Measurements from ENCODE around the gene SEMA3B. TPM values are rescaled to one million over a fixed set of nuclear protein-coding genes. Genes with fewer than 3 reads are reported as not detected.

Gene SEMA3B
- total and polyA plus RNA-seq, 2 donors (not counting 3 experiments of a cell fraction or from before 2014, with no cell fraction given): 1.2 to 1.5 TPM

DNA sequence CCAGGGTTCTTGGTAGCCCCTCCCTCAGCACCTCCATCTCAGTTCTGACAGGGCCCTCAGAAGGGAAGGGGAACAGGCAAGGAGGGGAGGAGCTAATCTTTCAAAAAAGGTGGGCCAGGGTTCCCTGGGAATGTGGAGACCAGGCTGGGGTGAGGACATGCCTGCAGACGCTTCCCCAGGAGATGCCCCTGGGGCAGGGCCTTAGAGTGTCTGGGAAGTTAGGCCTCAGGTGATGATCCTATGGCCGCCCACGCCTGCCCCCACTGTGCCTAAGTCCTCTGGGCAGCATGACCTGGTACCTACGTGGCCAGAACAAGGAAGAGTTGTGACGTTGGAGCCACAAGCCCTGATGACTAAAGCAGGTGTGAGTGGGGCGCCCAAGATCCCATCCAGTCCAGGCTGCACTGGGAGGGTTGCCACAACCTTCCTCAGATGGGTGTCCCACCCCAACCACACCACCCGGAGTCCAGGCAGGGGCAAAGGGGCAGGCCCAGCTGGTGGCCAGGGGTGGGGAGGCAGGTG is 3.9 kb upstream of the SEMA3B start:
- Histone ChIP-seq H3K9me3 (replicated peaks; ENCODE audit: control insufficient read depth, insufficient read depth, low read length) (no peaks in the 10 kb centered on the region), H3K36me3 (ENCODE audit: control insufficient read depth in 2 of 2, extremely low read depth in 1 of 2, insufficient read depth in 2 of 2, low read length in 2 of 2) (no peaks in the 10 kb centered on the region), H3K4me3 (replicated peaks in 1 of 3; ENCODE audit: insufficient read depth in 1 of 3, low read depth in 1 of 3, low read length in 3 of 3) (no peak overlapping the region), H3K9ac (replicated peaks; ENCODE audit: extremely low read depth, insufficient read depth, low read length) (no peak overlapping the region), H4K20me1 (replicated peaks; ENCODE audit: control insufficient read depth, extremely low read depth, insufficient read depth, low read length) (no peaks in the 10 kb centered on the region), H3K4me2 (ENCODE audit: insufficient read depth, low read length) (no peak overlapping the region), H3K27ac (ENCODE audit: insufficient read depth, low read depth, low read length) (no peak overlapping the region), H3K27me3 (ENCODE audit: control insufficient read depth in 2 of 2, insufficient read depth in 2 of 2, low read length in 2 of 2) (peaks cover 3 to 6% of the 10 kb centered on the region in 2 experiments), H3K4me1 (ENCODE audit: control insufficient read depth, extremely low read depth, insufficient read depth, low read length) (peaks cover 8% of the 10 kb centered on the region), H3K9me1 (replicated peaks; ENCODE audit: control insufficient read depth, extremely low read depth, insufficient read depth, low read length) (no peaks in the 10 kb centered on the region), H3K79me2 (ENCODE audit: control insufficient read depth, insufficient read depth, low read length) (no peaks in the 10 kb centered on the region), H2AFZ (ENCODE audit: low read depth, low read length) (no peak overlapping the region)
- intact Hi-C loops (cut with micrococcal nuclease): loop anchor here (10.0 kb wide), 1 partner anchor 140 kb away; no protein-coding TSS in a partner anchor
- no peak for DNase-seq (ENCODE audit: low read depth, low spot score)
- no peak for FAIRE-seq
- no TSS peak for BruUV-seq (replicated peaks)
- ChIA-PET CTCF (interaction anchor here (0.8 to 1.1 kb wide), 2 partner anchors 9 to 39 kb away, joined by 3 to 6 read pairs; no protein-coding TSS in a partner anchor), POLR2A (interaction anchor here (2.4 kb wide), 1 partner anchor 29 kb away, joined by 14 read pairs; the partner anchor contains the start of gene GNAI2)
- dilution Hi-C loops (cut with MboI; ENCODE audit: extremely low pct_ligation_motif_present, low sequenced_read_pairs): no loop called here
- TF ChIP-seq, protein P1, sequence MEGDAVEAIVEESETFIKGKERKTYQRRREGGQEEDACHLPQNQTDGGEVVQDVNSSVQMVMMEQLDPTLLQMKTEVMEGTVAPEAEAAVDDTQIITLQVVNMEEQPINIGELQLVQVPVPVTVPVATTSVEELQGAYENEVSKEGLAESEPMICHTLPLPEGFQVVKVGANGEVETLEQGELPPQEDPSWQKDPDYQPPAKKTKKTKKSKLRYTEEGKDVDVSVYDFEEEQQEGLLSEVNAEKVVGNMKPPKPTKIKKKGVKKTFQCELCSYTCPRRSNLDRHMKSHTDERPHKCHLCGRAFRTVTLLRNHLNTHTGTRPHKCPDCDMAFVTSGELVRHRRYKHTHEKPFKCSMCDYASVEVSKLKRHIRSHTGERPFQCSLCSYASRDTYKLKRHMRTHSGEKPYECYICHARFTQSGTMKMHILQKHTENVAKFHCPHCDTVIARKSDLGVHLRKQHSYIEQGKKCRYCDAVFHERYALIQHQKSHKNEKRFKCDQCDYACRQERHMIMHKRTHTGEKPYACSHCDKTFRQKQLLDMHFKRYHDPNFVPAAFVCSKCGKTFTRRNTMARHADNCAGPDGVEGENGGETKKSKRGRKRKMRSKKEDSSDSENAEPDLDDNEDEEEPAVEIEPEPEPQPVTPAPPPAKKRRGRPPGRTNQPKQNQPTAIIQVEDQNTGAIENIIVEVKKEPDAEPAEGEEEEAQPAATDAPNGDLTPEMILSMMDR (IDR thresholded peaks at IDR 0.05; ENCODE audit: extremely low read depth in 1 of 2, insufficient read depth in 1 of 2, low read depth in 1 of 2, low read length in 2 of 2): no peak
- TF ChIP-seq MYC (IDR thresholded peaks at IDR 0.05; ENCODE audit: low read depth, low read length): no peak
- no peak for TF ChIP-seq FOS (IDR thresholded peaks at IDR 0.05; ENCODE audit: borderline replicate concordance, insufficient read depth, low read length)
- TF ChIP-seq POLR2AphosphoS5 (IDR thresholded peaks at IDR 0.05; ENCODE audit: insufficient read depth, low read depth, low read length): no peak
- TF ChIP-seq EZH2 (IDR thresholded peaks at IDR 0.05; ENCODE audit: borderline replicate concordance, low read depth, low read length, severe bottlenecking): no peak
- TF ChIP-seq, protein P2, sequence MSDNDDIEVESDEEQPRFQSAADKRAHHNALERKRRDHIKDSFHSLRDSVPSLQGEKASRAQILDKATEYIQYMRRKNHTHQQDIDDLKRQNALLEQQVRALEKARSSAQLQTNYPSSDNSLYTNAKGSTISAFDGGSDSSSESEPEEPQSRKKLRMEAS (IDR thresholded peaks at IDR 0.05; ENCODE audit: insufficient read depth, insufficient read length): no peak
- no peak for TF ChIP-seq GATA2 (IDR thresholded peaks at IDR 0.05; ENCODE audit: insufficient read depth, insufficient read length, low read depth, low read length)
- no peak for TF ChIP-seq POLR2A (IDR thresholded peaks at IDR 0.05; ENCODE audit: low read depth, low read length)
